IPS DF 4.7 (cell line): Measurements from ENCODE around the gene STMND1.
"Not testable (repeated sequence)": the region's sequence is repeated elsewhere in the genome, so short reads cannot be mapped to it uniquely, and the experiment has no call there.

Experiments used
- DNase-seq: peaks from one replicate; pipeline ENCODE4 v3.0.0-alpha.2; 2013; ENCODE audit warnings: low spot score; ENCODE audit errors: extremely low read depth

Gene STMND1

DNA sequence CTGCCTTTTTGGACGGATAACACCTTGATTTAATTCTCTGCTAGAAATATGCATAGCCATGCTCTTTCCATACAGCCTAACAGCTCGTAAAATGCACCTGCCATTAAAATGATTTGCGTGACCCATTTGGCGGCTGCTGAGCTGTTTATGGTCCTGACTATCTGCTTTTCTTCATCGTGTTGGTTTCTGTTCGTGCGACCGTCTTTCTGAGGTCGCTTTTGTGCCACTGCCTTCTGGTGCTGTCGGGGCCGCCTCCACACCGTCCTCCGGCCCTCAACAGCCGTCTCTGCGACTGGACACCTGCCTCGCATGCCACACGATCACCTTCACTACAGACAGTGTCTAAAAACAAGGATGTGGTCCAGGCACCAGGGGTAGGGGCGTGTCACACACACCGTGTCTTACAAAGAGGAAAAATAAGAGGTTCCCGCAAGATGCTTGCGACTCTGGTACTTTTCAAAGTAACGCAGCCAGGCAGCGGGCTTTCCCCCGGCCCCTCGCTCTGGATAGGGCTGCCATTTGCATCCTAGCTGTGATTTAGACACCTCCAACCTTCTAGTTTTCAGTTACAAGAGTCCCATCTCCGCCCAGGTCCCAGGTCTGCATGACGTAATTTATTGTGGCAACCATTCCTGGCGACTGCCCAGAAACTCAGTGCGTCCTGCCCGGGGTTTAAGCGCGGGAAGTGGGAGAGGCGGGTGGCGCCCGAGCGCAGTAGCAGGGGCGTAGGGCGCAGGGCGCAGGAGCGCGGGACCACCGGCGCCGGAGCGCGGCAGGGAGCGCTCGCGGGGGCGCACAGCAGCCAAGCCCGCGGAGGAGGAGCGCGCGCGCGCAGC lies at the start of gene STMND1:
STMND1 (plus strand) TSS at position 629 of the 836 bp plus-strand sequence. CDS start 208 bp downstream, outside the sequence.
- DNase-seq: no peak

DNA sequence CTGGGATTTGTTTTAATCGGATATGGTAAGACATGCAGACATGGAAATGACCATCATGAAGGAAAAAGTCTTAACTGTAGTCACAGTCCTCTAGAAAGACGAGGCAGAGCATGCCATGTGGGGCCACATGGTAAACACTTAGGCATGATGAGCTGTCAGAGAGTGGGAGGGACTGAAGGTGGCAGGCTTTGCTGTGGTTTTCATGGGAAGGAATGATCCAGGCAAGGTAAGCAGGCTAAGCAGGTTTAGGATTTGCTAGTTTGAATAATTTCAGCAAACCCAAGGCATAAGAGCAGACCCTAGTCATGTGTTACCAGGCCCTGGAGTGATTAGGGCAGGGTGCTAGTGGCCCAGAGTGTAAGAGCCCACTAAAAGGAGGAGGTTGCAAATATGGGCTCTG lies 47.2 kb upstream of the STMND1 start:
- no peak for DNase-seq

DNA sequence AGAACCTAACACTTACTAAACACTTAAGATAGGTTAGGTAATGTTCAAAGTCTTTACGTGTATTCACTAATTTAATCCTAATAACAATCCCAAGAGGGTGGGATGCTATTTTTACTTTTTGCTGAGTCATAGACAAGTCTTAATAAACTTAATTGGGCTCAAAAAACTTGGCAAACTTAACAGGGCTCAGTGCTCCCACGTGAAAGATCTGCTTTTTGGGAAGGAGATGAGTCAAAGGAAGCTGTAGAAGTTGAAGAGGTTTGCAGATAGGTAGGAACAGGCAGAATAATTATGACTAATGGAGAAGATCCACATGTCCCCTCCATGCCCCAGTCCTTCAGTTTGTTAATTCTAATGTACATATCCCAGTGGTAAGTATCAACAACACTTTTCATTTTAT lies 44.5 kb upstream of the STMND1 start:
- DNase-seq: no peak

DNA sequence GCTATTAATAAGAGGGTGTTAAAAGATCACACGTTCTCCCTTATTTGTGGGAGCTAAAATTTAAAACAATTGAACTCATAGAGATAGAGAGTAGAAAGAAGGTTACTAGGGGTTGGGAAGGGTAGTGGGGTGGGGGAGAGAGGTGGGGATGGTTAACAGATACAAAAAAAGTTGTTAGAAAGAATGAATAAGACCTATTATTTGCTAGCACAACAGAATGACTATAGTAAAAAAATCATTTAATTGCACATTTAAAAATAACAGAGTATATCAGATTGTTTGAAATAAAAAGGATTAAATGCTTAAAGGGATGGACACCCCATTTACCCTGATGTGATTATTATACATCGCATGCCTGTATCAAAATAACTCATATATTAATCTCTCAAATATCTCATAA lies 43.3 kb upstream of the STMND1 start:
- DNase-seq: no peak

DNA sequence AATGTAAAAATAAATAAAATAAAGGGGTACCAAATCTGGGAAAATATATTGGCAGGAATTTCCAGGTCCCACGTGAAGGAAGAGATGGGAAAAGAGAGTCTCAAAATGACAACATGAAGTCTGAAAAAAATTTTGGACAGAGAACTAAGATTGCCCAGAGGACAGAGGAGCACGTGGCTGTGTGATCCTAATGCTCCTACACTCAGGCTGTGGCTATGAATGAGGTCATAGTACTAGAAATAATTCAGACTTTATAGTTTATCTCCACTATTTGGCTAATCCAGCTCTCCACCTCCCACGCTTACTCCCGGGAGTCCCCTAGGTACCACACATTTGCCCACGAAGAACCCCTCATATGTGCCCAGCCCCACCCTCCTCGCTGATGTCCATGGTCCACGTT lies 42.8 kb upstream of the STMND1 start:
- DNase-seq: no peak

DNA sequence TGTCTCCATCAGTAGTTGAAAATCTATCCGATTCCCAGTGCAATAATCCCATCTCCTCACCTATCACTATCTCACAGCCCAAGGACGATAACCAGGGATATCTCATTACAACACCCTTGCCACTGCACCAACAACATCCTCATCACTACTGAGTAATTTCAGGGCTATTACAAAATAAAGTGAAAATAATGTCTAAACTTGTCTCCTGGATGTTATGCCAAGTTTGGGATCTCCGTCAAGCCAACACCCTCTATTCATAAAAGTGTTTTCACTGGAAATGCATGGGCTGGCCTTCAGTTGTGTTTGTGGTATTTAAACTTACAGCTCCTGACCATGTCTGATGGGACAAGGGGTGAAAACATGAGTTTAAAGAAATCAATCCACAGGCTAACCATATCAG lies 42.0 kb upstream of the STMND1 start:
- no peak for DNase-seq

DNA sequence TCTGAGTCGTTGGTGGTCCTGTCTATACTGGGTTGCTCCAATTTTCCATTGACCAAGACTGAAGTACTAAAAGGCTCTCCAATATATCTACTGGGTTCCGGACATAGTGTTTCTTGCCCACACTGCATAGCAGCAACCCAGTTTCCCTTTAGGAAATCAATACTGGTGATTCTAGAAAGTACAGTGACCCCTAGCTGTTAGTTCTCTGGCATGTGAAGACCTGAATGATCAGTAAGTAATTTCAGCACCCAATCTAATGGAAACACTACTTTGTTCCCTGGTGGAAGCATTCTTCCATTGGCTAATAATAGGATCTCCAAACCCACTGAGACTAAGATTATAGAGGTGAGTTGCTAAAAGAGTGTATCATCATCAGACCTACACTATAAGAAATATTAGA lies 40.8 kb upstream of the STMND1 start:
- no peak for DNase-seq

DNA sequence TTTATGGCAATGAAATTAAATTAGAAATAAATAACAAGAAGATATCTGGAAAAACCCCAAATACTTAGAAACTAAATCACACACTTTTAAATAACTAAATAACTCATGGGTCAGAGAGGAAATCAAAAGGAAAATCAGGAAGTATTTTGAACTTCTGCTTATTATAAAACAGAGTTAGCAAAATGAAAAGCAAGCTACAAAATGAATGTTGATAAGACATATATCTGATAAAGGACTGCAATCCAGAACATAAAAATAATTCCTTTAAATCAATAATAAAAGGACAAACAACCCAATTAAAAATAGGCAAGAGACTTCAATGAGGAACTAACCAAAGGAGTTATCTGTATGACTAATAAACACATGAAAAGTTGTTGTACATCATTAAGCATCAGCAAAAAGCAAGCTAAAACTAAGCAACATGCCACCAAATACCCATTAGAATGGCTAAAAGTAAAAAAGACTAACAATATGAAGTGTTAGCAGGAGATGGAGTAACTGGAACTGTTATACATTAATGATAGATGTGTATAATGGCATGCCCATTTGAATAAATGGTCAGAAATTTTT lies 38.9 kb upstream of the STMND1 start:
- DNase-seq: no peak

DNA sequence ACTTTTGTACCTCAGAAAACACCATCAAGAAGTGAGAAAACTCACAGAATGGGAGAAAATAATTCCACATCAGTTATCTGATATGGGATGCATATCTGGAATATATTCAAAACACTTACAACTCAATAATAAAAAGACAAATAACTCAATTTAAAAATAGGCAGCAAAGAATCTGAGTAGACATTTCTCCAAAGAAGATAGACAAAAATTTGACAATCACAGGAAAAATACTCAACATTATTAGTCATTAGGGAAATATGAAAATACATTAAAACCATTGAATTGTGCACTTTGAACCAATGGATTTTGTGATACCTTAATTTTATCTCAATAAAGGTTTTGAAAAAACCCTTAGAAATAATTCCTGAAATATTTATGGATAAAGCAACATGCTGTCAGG lies 36.9 kb upstream of the STMND1 start:
- no peak for DNase-seq

DNA sequence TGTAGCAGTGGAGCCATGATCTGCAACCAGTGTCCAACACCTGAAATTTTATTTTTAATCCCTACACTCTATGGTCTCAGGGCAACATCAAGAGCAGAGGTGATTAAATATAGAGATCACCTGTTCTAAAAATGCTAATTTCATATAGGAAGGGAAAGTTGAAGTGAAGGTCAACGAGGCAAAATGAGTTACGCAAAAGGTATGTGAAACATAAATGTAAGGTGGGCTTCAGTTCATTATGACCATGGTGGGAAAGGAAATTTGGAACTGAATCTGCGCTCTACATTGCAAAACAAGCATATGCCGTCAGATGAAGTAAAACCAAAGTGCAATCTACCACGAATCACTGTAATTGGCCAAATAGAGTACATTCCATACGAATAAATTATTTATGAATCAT lies 35.2 kb upstream of the STMND1 start:
- no peak for DNase-seq

DNA sequence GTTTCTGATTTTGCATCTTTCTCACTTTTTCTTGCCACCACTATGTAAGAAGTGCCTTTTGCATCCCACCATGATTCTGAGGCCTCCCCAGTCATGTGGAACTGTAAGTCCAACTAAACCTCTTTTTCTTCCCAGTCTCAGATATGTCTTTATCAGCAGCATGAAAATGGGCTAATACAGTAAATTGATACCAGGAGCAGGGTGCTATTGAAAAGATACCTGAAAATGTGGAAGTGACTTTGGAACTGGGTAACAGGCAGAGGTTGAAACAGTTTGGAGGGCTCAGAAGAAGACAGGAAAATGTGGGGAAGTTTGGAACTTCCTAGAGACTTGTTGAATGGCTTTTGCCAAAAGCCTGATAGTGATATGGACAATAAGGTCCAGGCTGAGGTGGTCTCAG lies 32.9 kb upstream of the STMND1 start:
- DNase-seq: not testable (repeated sequence)

DNA sequence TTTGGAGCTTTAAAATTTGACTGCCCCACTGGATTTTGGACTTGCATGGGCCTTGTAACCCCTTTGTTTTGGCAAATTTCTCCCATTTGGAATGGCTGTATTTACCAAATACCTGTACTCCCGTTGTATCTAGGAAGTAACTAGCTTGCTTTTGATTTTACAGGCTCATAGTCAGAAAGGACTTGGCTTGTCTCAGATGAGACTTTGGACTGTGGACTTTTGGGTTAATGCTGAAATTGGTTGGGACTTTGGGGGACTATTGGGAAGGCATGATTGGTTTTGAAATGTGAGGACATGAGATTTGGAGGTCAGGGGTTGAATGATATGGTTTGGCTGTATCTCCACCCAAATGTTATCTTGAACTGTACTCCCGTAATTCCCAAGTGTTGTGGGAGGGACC lies 31.4 kb upstream of the STMND1 start:
- not testable (repeated sequence) for DNase-seq

DNA sequence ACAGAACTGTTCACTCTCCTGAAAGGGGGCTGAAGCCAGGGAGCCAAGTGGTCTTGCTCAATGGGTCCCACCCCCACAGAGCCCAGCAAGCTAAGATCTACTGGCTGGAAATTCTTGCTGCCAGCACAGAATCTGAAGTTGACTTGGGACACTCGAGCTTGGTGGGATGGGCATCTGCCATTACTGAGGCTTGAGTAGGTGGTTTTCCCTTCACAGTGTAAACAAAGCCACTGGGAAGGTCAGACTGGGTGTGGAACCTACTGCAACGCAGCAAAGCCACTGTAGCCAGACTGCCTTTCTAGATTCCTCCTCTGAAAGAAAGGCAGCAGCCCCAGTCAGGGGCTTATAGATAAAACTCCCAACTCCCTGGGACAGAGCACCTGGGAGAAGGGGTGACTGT lies 28.3 kb upstream of the STMND1 start:
- DNase-seq: not testable (repeated sequence)

DNA sequence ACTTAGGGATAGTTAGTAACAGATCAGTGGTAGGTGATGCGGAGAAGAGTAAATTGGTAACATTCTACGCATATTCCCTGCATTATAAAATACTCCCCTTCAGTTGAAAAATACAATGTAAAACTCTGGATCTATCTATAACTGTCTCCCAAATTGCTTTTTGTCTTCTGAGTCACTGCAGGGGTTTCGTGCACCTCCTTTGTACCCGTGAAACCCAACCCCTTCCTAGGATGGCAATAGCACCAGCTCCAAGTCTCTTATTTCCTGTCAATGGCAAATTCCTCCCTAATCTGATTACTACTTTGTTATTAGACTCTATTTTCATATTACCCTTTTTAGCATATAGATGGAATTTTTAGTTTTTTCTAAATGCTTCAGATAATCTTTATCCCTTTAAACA lies 20.6 kb upstream of the STMND1 start:
- no peak for DNase-seq

DNA sequence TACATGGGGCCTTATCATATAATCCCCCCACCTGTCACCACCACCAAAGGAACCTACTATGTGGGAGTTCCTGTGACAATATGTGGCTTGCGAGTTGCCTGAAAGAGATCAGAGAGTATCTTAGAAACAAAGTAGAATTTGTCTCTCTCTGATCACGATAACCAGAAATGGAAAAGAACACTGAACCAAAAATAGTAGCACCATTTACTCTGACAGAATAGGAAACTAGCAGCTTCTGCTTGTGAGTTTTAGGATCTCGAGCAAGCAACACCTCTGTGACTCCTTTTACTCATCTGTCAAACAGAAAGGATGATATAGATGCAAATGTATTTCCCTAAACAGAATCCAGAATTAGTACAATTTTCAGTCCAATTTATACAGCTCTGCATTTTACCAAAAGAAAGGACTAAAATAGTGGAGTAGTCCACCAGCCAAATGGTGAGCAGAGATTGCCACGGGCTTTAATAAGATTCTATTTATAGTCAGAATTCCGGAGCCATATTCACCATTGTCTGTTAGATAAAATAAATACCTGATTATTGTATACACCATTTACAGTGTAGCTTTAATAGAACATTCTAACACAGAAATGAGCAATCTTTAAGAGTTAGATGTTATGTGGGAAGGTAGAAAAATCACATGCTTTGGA lies 19.9 kb upstream of the STMND1 start:
- DNase-seq: no peak

DNA sequence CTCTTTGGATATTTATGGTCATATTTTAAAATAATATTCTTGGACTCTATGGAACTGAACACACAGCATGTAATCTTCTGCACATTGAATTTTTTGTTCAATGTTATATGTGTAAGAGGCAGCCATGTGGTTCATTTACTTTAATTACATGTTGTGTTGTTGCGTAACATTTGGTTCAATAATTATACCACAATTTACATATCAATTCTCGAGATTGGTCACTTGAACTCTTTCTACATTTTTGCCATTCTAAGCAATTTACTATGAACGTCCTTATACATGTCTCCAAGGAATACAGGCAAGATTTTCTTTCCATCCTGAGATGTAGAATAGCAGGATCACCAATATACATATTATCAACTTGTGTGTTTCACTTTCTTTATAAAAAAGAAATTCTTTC lies 18.5 kb upstream of the STMND1 start:
- DNase-seq: no peak

DNA sequence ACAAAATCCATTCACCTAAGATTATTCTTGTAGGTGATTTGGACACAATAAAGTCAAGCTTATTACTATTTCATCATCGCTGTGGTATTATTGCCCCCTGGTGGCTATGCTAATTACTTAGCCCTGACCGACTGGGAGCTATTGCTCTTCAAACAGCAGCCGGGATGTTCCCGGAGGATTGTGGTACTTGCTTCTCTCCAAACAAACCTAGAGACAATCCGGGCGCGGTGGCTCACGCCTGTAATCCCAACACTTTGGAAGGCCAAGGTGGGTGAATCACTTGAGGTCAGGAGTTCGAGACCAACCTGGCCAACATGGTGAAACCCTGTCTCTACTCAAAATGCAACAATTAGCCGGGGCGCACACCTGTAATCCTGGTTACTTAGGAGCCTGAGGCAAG lies 15.4 kb upstream of the STMND1 start:
- DNase-seq: no peak

DNA sequence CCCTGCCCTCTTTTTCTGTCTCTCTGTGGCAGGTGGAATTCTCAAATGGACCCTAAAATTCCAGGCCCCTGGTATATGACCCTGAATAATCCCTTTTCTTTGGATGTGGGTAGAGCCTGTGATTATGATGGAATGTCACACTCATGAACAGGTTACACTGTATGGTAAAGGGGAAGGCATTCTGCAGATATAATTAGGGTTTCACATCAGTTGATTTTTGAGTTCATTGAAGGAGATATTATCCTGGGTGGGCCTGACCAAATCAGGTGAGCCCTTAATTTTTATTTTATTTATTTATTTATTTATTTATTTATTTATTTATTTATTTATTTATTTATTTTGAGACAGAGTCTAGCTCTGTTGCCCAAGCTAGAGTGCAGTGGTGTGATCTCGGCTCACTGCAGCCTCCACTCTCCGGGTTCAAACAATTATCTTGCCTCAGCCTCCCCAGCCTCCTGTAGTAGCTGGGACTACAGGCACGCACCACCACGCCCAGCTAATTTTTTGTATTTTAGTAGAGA lies 13.7 kb upstream of the STMND1 start:
- no peak for DNase-seq

DNA sequence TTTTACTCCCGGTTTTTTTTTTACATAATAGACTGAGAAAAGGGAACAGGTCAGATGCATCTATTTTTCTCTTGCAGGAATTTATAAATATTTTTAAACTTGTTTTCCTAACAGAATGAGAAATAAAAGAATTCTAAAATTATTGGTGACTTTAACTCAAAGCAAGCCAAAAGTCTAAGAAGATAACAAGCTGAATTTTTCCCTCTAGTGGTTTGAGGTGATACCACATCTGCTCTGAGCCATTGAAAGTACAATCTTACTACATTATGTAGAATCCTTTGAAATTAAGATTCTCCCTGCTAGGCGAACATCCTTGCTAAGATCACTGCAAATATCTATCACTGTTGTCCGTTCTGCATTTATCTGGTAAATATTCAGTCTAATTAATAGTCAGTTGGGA lies 10.7 kb upstream of the STMND1 start:
- no peak for DNase-seq

DNA sequence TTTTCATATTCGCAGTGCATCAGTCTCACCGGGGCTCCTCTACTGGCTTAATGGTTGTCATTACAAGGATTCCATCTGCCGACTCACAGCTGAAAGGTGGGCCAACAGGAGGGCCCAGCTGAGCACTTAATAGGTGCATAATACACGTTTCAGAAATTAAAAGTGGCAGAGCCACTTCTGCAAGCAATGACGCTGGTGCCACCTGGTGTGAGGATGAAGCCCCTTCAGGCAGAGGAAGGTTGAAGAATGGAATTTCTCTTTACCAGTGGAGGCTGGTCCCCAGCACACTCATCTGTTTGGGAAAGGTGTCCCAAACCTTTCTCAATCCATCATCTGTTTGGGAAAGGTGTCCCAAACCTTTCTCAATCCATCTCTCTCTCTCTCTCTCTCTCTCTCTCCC lies 8.2 kb upstream of the STMND1 start:
- no peak for DNase-seq

DNA sequence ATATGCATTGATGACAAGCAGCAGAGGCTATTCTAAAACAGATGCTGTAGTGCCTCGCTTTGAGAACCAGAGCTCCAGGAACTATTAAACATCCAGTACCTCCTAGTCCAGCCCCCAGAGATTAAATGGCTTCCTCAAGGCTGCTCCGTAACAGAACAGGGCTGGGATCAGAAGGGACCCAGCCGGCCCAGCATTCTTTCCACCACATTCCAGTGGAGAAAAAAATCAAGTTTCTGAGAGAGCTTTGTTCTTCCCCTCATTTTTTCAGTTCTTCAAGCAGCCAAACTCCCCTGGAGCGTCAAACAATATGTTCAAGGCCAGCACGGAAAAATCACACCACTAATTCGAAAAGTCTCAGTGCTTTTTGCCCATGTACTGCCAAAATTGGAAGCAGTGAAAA lies 5.8 kb upstream of the STMND1 start:
- DNase-seq: no peak

DNA sequence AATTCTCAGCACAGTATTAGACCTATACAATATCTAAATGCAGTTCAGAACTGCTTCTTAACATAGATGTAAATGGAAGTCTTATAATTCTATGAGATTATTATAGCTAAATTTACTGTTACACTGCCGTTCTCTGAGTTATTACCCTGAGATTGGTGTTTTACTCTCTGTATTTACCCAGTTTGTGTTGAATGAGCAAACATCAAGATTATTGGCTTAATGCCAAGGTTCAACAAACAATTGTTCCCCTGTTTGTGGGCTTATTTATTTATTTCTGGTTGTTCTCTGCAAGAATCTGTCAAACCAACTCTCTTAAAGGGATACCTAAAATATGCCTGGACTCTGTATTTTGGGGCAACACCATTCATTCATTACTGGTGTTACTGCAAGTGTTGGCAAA lies 5.2 kb upstream of the STMND1 start:
- DNase-seq: no peak

DNA sequence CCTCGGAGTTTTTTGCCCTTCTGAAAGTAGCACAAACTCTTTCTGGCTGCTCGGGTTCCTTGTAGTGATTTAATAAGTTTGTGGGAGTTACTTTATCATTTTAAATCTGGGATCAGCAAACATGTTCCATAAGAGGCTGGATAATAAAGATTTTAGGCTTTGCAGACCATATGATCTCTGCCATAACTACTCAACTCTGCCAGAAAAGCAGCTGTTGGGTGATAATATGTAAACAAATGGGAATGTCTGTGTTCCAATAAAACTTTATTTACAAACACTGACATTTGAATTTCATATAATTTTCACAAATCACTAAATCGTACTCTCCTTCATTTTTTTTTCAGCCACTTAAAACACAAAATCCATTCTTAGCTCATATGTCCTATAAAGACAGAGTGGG lies 3.9 kb upstream of the STMND1 start:
- DNase-seq: no peak
